HS-5 (cell line): ENCODE data around the gene GALNT7.

ENCODE experiments used
- DNase-seq: peaks from one replicate; pipeline ENCODE4 v3.0.0-alpha.2; 2012; ENCODE audit warnings: low read depth

Gene GALNT7

DNA sequence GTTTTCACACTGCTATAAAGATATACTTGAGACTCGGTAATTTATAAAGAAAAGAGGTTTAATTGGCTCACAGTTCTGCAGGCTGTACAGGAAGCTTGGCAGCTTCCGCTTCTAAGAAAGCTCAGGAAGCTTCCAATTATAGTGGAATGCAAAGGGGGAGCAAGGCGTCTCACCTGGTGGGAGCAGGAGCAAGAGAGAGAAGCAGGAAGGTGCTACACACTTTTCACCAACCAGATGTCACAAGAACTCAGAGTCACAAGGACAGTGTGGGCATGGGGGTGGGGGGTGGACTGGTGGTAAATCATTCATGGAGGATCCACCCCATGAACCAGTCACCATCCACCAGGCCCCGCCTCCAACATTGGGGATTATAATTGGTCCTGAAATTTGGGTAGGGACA lies 142.8 kb downstream of the GALNT7 start:
- no peak for DNase-seq

DNA sequence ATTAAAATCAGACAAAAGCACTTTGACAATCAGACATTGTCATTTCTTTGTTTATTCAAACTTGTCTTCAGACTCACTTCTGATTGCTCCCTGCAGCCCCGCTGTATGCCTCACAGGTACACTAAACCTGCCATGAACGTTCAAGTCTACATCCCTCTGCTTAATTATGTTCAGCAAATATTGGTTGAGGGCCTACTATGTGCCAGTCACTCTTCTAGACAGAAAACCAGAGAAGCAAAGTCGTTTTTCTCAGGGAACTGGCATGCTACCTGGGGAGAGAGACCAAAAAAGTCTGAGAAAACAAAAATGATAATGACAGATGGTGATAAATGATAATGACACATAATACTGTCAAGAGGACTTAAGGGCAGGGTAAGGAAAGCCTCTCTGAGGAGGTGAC lies 146.1 kb downstream of the GALNT7 start:
- no peak for DNase-seq

DNA sequence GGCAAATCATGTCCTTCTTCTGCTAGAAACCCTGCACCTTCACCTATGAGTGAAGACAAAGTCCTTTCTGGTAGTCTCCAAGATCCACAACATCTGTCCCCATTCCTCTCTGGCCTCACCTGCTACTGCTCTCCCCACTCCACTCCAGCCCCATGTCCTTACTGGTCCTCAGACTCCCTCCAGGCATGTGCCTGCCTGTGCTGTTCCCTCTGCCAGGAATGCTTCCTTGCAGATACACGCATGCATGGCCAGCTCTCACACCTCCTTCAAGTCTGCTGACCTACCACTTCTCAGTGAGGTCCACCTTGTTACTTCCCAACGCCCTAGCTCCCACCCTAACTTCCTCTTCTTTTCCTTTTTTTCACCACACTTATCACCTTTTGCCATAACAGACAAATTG lies 147.4 kb downstream of the GALNT7 start:
- DNase-seq: no peak

DNA sequence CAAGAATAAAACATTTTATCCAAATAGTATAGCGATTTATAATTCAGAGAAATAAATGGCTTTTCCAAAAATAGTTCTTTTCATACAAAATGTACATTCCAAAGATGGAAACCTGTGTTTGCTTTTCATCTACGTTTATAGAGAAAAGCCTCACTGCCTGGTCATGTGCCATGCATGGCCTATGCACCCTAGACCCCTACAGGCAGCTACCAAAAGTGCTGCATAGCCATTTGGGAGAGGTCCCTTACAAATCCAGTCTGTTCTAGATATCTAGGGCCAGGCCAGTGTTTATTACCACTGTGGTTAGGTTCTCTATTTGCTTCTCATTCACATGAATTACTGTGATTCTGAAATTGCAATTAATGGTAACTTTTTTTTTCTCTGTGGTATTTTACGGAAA lies 148.4 kb downstream of the GALNT7 start:
- no peak for DNase-seq

- no peak for DNase-seq
Measured at GRCh38 chr4:173318240-173318639, 149.6 kb downstream of the GALNT7 start.

DNA sequence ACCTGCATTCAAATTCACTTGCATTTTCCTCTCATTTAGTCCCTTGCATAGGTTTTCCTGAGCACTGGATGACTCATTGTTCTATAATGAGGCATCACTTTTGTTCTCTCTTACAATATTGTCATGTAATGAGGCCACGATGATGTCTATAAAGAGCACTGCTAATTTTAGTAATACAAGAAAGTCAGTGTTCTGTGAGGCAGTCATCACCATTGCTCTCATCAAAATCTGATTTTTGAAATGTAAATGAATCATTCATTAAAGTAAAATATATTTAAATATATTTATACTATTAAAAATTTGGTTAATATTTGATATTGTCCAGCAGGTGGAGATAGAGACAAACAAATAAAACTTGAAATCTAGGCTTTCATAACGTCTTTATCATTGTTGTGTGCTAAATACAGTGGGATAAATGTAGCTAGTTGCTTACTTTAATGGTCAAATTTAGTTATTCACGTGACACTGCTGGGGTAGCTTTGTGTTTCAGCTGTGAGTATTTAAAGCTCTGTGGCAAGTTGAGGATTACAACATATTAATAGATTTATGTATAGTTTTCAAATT lies 150.1 kb downstream of the GALNT7 start:
- DNase-seq: no peak

DNA sequence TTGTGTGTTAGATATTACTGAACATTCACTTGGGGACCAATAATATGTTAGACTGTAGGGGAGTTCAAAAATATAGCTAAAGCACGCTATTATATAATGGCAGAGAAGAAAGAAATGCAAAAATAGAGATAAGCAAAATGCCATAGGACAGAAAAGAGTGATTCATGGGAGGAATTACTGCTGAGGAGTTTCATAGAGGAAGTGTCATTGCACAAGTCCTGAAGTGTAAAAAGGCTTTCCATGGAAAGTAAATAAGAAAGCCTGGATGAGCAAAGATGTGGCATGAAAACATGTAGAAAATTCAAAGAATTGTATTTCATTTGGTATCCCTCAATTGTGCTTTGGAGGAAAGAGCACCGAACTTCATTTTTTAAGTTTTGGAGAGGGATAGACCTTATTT lies 151.1 kb downstream of the GALNT7 start:
- no peak for DNase-seq

DNA sequence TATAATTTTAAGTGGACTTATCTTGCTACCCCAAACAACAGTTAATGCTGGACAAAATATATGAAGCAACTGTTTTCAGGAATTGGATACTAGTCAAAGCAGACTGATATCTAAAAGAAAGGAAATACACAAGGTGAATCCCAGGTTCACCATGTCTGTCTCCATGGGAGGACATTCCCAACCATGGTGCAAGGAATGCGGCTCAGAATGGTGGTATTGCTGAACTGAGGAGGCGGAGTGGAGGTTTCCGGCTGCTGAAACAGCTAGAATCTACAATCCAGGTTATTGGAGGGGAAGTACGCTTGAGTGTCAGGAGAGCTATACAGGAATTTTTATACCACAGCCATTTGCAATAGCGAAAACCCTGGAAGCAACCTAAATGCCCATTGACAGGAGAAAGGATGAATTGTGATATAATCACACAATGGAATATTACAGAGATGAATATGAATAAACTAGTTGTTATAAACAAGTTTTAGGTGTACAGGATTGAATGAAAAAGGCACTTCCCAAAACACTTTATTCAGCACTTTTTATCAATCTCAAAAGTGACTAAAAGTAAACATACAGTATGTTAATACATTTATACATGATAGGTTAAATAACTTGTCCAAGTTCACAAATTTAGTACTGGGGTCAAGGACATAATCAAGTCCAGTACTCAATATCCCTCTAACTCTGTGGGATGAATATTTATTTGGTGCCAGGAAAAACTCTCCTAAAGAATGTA lies 156.6 kb downstream of the GALNT7 start:
- no peak for DNase-seq

DNA sequence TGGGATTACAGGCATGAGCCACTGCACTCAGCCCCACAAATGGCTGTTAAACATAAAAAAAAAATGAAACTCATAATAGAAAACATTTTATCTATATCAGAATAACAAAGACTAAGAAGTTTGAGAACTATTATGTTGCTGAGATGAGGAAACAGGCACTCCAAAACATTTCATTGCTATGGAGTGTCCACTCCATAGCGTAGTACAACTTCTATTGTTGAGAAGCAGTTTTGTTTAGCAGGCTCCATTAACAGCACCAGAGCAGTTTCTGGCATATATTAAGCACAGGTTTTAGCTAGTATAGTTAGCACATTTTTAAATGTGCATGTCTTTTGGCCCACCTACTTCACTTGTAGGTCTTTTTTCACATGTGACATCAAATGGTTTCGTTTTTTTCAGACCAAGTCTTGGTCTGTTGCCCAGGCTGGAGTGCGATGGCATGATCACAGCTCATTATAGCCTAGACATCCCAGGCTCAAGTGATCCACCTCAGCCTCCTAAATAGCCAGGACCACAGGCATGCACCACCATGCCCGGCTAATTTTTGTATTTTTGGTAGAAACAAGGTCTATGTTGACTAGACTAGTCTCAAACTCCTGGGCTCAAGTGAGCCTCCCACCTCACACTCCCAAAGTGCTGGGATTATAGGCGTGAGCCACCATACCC lies 159.8 kb downstream of the GALNT7 start:
- no peak for DNase-seq

GRCh38 chr4:173330590-173330989 lies 162.0 kb downstream of the GALNT7 start:
- DNase-seq: no peak

- DNase-seq: no peak
Measured at GRCh38 chr4:173332021-173332487, 163.4 kb downstream of the GALNT7 start.

- DNase-seq: no peak
Measured at GRCh38 chr4:173332963-173333657, 164.5 kb downstream of the GALNT7 start.

GRCh38 chr4:173333658-173334084 lies 165.1 kb downstream of the GALNT7 start:
- no peak for DNase-seq

DNA sequence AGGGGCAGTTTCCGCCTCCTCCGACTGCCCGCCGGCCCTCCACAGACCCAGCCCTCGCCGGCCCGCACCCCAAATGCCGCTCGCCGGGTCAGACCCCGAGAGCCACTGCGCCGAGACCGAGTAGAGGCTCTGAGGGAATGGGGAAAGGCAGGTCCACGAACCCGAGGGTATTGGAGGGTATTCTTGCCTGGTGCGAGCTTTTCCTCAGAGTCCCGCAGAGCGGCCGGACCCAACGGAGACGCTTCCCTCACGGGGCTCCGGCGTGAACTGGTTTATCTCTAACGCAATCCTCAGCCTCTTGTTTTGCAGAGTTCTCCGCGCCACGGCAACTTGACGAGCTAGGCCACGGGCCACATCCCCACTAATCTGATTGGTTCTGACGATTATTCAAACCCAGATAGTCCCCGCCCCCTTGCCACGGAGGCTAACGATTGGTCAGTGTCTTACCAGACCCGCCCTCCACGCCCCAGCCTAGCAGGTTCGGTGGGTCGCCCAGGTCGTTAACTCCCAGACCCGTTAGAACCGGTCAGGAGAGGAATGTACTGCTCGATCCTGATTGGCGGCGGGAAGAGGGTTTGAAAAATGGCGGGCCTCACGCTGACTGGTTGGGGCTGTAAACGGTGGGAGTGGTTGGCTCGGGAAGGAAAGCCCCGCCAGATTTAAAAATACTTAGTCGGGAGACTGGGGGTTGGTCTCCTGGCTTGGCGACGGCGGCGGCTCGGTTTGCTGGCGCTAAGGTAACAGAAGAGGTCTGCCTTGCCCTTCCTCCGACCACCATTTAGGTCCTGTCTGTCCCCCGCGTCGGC lies 165.7 kb downstream of the GALNT7 start, which contains the start of gene HMGB2:
Gene HMGB2 (minus strand): TSS at position 274 of the 806 bp plus-strand sequence. CDS start 709 bp downstream, outside the sequence.
- DNase-seq: peak; percentile 97

DNA sequence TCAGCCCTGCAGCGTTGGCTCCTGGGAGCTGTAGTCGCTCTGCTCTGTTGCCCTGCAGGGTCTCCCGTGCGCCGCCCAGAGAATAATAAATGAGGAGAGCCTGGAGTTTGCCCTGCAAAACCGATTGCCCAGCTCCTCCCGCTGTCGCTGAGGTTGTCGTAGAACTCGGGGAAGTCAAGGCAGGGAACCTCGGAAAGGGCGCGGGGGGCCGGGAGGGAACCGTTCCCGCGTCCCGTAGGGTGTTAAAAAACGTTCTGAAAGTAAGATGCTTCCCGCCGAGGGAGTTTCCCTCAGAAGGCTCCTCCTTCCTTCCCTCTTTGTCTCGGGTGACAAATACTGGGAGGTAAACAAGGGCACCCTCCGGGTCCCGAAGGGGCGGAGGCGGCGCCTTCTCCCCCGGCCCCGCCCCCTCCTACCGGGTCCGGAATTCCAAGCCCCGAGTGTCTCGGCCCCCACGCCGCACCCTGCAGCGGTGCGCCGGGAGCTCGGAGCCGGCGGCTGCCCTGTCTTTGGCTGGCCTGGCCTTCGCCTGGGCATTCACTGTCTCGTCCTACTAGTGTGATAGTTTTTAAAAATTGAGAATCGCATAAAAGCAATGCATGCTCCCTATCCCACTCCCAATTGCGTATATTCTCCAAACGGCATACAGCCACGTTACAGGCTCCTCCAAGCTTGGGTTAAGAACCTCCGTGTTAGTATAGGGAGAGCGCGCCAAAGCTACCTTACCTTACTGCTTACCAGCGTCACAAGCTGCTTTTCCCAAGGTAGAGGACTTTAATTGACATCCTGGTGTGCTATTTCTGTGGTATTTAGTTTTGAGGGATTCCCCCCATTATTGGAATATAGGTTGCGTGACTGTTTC lies 166.5 kb downstream of the GALNT7 start:
- DNase-seq: peak; percentile 73

GRCh38 chr4:173337463-173337862 lies 168.9 kb downstream of the GALNT7 start:
- DNase-seq: no peak

DNA sequence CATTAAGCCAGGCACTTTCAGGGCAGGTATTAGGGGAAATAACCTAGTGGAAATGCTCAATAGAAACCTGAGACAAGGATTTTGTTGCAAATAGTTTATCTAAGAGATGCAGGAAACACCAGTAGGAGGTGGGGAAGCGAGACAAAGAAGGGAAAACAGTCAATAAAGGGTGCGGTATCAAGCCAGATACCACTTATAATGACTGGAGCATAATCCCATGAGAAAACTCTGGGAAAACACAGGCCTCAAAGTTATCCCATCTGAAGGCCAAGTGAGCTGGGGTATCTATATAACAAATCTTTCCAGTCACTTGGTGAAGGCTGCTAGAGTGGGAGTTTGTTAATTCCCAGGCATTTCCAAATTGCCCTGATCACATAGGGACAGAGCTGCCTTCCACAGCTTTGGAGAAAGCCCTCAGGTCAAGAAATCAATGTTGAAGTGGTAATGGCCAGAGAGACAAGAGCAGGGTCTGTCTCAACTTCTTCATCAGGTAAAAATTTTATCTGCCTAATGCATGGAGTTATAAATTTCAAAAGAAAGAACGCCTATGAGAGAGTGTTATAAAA lies 175.3 kb downstream of the GALNT7 start:
- no peak for DNase-seq

DNA sequence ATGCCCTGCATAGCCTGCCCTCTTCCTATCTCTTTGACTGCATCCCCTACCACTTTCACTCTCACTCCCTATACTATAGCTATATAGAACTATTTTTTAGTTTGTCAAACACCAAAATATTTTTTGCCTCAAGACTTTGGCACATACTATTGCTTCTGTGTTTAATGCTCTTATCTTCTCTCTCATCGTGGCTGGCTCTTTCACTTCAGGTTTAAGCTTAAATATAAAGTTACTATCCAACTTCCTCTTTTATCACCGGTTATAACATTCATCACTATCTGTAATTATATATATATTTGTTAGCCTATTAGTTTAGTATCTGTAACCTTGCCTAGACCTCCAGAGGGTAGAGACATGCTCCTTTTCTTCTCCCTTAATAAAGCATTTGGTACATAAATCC lies 177.0 kb downstream of the GALNT7 start:
- no peak for DNase-seq

DNA sequence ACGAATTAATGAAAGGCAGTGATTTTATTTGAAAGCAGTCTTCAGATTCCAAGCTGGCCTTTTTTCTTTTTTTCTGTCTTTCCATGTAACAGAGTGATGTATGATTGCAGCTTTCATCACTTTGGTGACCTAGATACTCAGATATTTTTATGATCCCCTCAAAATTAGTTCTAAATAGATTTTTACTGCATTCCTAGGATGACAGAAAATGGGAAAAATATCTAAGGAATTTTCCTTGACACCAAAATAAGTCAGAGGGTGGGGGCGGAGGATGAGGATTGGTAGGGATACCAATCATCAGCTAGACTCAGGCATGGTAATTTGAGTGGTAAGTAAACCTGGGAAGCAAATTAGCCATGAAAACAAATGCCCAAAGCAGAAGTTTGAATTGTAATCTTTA lies 177.5 kb downstream of the GALNT7 start:
- DNase-seq: peak; percentile 86

- DNase-seq: no peak
Measured at GRCh38 chr4:173347467-173347866, 178.9 kb downstream of the GALNT7 start.
